Stomach (tissue), 9 donors: ENCODE data around the gene R3HDM2. TPM values are rescaled to one million over a fixed set of nuclear protein-coding genes. Genes with fewer than 3 reads are reported as not detected.

Experiments
- DNase-seq, 2 donors: peaks; one replicate each; pipeline versions ENCODE4 v3.0.0 to v3.0.0-alpha.2; 2013 to 2019
- H3K27ac ChIP-seq, 5 donors: fragments of 200-600 bp in 4 of 5; sonication (generic) in 4 of 5; one replicate each; pipeline ENCODE4 v1.5.1; 2013 to 2019; ENCODE audit warnings: mild to moderate bottlenecking in 1 of 5, moderate library complexity in 1 of 5
- H3K27me3 ChIP-seq, 3 donors: fragments of 200-600 bp; sonication (generic); one replicate each; pipeline ENCODE4 v1.5.1; 2017 to 2019; ENCODE audit warnings: mixed run types in 1 of 3
- H3K36me3 ChIP-seq, 4 donors: fragments of 200-600 bp; sonication (generic); 1 replicate in 3 of 4; 2 replicates in 1 of 4; pipeline ENCODE4 v1.5.1; 2016 to 2019
- H3K4me1 ChIP-seq, 4 donors: fragments of 200-600 bp; sonication (generic); one replicate each; pipeline ENCODE4 v1.5.1; 2016 to 2019
- H3K4me3 ChIP-seq, 4 donors: fragments of 200-600 bp; sonication (generic) in 3 of 4; one replicate each; pipeline ENCODE4 v1.5.1; 2016 to 2019; ENCODE audit warnings: mild to moderate bottlenecking in 1 of 4
- H3K9me3 ChIP-seq, 4 donors: fragments of 200-600 bp; sonication (generic); one replicate each; pipeline ENCODE4 v1.5.1; 2016 to 2019
- CTCF ChIP-seq, 7 experiments: fragments of 450-650 bp in 4 of 7; fragments of 200-600 bp in 3 of 7; sonication (generic) in 3 of 7; IDR thresholded peaks; one replicate each; pipeline ENCODE4 v1.5.1; 2016 to 2019; ENCODE audit warnings: antibody characterized with exemption in 7 of 7, control low read depth in 2 of 7, mild to moderate bottlenecking in 1 of 7
- EP300 ChIP-seq: sonication (generic); formaldehyde crosslinking; IDR thresholded peaks from one replicate; pipeline ENCODE4 v1.6.1; 2017; ENCODE audit warnings: antibody characterized with exemption
- POLR2A ChIP-seq, 4 donors: fragments of 450-650 bp; IDR thresholded peaks; one replicate each; pipeline ENCODE4 v1.6.1; 2016; ENCODE audit warnings: antibody characterized with exemption in 4 of 4, control low read depth in 2 of 4, mild to moderate bottlenecking in 1 of 4, moderate library complexity in 1 of 4
- POLR2AphosphoS5 ChIP-seq, 3 donors: sonication (generic); formaldehyde crosslinking; IDR thresholded peaks; one replicate each; pipeline ENCODE4 v1.6.1; 2016; ENCODE audit warnings: antibody characterized with exemption in 3 of 3
- WGBS, 5 donors: extraction: QIAGEN DNeasy Blood & Tissue Kit in 3 of 5; methylation state at CpG; one replicate each; pipeline versions ENCODE4 v1.1.5 to v1.1.7; 2013 to 2018; 5-methylcytosine and 5-hydroxymethylcytosine counted together
- intact Hi-C: fragments of 100-400 bp; cut with DNase I; formaldehyde crosslinking; loops from one replicate; pipeline ENCODE4 v1.15.1; 2023; ENCODE audit warnings: low total_unique reads
- polyA plus RNA-seq, 3 donors: library from polyadenylated mRNA; stranded (reverse); fragments of 200-250 nt; gene quantifications; one replicate each; pipeline ENCODE4 v1.2.3, GENCODE V29; 2013
- total RNA-seq, 5 donors: library from RNA; depleted of rRNA; stranded (reverse); fragments of >200 nt; gene quantifications; one replicate each; pipeline versions ENCODE4 v1.1.0 to v1.2.3, GENCODE V29; 2014 to 2016
- donor health status: healthy with polysubstance abuse.
- donor health status: Bipolar disorder and iron deficiency.
- donor health status: healthy.

Gene R3HDM2
- total and polyA plus RNA-seq, 8 donors, result 12.4 to 64.3 (median 24.5) TPM

- Histone ChIP-seq H3K9me3 (no peaks in the 10 kb centered on the region), H3K36me3 (peaks cover 0 to 26% (median 9%) of the 10 kb centered on the region in 4 donors), H3K4me3 (no peak overlapping the region), H3K27ac (no peak overlapping the region), H3K27me3 (peaks cover 0 to 71% (median 8%) of the 10 kb centered on the region in 3 donors), H3K4me1 (peaks cover 0 to 12% (median 2%) of the 10 kb centered on the region in 4 donors)
- 81 to 88% (median 83%) methylated on average over 10 of the region's 10 CpGs for WGBS, 5 donors
- intact Hi-C loops, result no loop called here
- DNase-seq, result no peak
- TF ChIP-seq EP300 (no peak), POLR2A (IDR thresholded peaks at IDR 0.05) (no peak), CTCF (IDR thresholded peaks at IDR 0.05) (no peak), POLR2AphosphoS5 (IDR thresholded peaks at IDR 0.05) (no peak)
These were observed 38.7 kb upstream of the R3HDM2 start for GRCh38 chr12:57469296-57470164.

DNA sequence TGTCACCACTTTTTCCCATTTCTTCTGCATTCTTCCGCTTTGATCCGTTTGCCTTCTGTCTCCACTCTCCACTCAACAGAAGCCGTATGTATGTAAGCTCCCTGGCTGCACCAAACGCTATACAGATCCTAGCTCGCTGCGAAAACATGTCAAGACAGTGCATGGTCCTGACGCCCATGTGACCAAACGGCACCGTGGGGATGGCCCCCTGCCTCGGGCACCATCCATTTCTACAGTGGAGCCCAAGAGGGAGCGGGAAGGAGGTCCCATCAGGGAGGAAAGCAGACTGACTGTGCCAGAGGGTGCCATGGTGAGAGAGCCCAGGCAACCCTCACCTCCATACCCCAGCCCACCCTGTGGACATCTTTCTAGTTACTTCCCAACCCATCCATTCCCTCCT lies 37.1 kb upstream of the R3HDM2 start:
- Histone ChIP-seq H3K4me3 (no peak overlapping the region), H3K4me1 (peaks cover under 1 to 4% (median 1%) of the 10 kb centered on the region in 4 donors), H3K27me3 (peaks cover 0 to 55% (median 4%) of the 10 kb centered on the region in 3 donors), H3K36me3 (peaks cover 0 to 18% (median 7%) of the 10 kb centered on the region in 4 donors), H3K9me3 (no peaks in the 10 kb centered on the region), H3K27ac (no peak overlapping the region)
- 81 to 86% (median 84%) methylated on average over 8 to 11 of the region's 11 CpGs for WGBS, 5 donors
- no peak for TF ChIP-seq POLR2AphosphoS5 (IDR thresholded peaks at IDR 0.05)
- no peak for TF ChIP-seq EP300
- TF ChIP-seq CTCF (IDR thresholded peaks at IDR 0.05), result no peak
- no peak for TF ChIP-seq POLR2A (IDR thresholded peaks at IDR 0.05)
- intact Hi-C loops, result no loop called here
- DNase-seq, result no peak

- DNase-seq, result no peak
- no peaks in the 10 kb centered on the region for H3K9me3 ChIP-seq
- peaks cover 6 to 10% (median 7%) of the 10 kb centered on the region in 4 donors for H3K4me1 ChIP-seq
- peaks cover 0 to 18% (median 7%) of the 10 kb centered on the region in 4 donors for H3K36me3 ChIP-seq
- no peak overlapping the region for H3K27ac ChIP-seq
- peaks cover 0 to 50% (median 4%) of the 10 kb centered on the region in 3 donors for H3K27me3 ChIP-seq
- intact Hi-C loops, result no loop called here
- TF ChIP-seq EP300, result no peak
- WGBS, 5 donors, result 83 to 88% (median 87%) methylated on average over 11 to 12 of the region's 12 CpGs
- H3K4me3 ChIP-seq, result no peak overlapping the region
These were observed 36.5 kb upstream of the R3HDM2 start for GRCh38 chr12:57467212-57467874.

DNA sequence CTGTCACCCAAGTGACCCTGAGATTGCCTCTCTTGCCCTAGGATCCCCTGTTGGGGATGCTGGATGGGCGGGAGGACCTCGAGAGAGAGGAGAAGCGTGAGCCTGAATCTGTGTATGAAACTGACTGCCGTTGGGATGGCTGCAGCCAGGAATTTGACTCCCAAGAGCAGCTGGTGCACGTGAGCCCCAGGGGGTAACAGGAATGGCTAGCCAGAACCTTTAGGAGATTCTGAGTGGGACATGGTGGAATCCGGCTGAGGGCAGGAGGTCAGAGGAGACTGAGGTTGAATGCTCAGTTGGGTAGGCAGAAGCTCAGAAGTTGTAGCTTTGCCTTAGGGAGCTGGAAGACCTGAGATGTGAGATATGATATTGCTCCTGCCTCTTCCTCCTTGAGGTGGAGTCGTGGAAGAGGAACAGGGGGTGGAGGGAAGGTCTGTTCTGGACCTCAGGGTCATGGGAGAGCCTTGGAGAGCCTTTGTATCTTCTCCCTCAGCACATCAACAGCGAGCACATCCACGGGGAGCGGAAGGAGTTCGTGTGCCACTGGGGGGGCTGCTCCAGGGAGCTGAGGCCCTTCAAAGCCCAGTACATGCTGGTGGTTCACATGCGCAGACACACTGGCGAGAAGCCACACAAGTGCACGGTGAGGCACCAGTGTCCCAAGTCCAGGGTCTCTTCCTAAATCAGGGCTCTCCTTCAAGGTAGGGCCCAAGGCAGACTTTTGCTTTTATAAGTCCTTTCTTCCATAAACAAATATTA lies 35.1 kb upstream of the R3HDM2 start:
- H3K9me3 ChIP-seq, result no peaks in the 10 kb centered on the region
- peaks cover 0 to 18% (median 5%) of the 10 kb centered on the region in 4 donors for H3K36me3 ChIP-seq
- DNase-seq, result no peak
- peaks cover 18 to 24% (median 21%) of the 10 kb centered on the region in 4 donors for H3K4me1 ChIP-seq
- no peak overlapping the region for H3K27ac ChIP-seq
- no peak for TF ChIP-seq POLR2AphosphoS5 (IDR thresholded peaks at IDR 0.05)
- TF ChIP-seq CTCF (IDR thresholded peaks at IDR 0.05), result no peak
- TF ChIP-seq EP300, result no peak
- TF ChIP-seq POLR2A (IDR thresholded peaks at IDR 0.05), result no peak
- H3K27me3 ChIP-seq, result peaks cover 0 to 51% (median 11%) of the 10 kb centered on the region in 3 donors
- intact Hi-C loops, result no loop called here
- WGBS, 5 donors, result 72 to 80% (median 76%) methylated on average over 13 to 14 of the region's 14 CpGs
- H3K4me3 ChIP-seq, result no peak overlapping the region
